Nucleus accumbens (tissue), 56 donors: ENCODE results near the gene ZBBX.

Experiments
- DNase-seq, 56 donors: peaks; one replicate each; lab custom pipeline; 2025; lab: John Stamatoyannopoulos, UW

Gene ZBBX

DNA sequence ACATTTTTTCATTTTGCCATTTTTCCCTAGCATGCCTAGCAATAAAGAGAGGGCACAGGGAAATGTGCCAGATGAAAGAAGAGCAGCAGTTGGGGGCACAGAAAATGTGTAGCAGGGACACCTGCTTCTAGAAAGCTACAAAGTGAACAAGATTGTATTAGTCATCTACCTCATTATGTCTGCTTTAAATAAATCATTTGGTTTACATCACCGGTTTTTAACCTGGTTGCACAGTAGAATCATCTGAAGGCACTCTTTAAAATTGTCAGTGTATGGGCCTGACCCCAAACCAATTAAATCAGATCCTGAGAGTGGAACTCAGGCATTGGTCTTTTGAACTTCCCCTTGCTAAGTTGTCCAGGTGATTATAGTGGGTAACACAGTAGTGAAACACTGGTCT lies 73.8 kb downstream of the ZBBX start:
- peak in 1 of 56 donors; percentile 1 for DNase-seq

DNA sequence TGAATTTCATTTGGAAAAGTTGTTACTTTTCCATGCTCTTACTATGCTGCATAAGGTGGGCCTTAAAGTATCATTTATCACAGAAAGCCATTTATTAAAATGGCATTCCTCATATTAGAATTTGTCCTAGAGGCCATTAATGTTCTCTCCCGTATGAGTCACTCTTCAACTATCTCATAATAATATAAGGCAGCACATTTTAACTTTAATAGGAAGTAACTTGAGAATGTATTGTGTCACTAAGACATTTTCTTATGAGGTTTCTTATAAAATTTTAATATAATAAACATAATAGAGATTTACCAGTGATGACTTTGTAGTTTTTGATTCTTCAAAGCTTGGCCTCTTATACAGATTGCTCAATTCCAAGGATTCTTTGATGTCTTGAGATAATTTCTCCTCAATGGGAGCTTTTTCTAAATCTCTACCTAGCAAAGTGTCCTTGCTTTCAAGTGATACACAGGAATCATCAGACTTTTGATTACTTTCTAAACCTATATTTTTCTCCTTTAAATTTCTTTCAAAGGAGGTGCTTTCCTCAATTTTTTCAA lies 74.7 kb downstream of the ZBBX start:
- DNase-seq: no peak

- no peak for DNase-seq
These were observed 76.0 kb downstream of the ZBBX start for GRCh38 chr3:167304077-167304476.

DNA sequence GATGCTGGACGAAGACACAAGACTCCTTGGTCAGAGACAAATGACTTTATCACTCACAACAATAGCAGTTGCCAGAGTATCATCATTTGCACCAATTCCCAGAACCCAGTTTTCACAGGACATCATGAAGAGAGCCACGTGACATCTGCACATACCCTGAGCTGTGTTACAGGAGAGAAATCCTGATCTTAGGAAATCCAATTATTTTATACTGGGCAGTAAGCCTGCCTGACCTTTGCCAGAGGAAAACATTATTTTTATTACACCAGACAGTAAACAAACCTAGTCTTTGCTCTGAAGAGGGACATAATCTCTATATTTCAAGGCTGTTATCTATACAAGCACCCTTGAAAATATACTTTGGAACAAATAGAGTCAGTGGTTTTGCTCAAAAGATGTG lies 77.4 kb downstream of the ZBBX start:
- no peak for DNase-seq

GRCh38 chr3:167300207-167300606 lies 79.9 kb downstream of the ZBBX start:
- no peak for DNase-seq

GRCh38 chr3:167289435-167289834 lies 90.7 kb downstream of the ZBBX start:
- DNase-seq: no peak

- DNase-seq: no peak
These were observed 91.4 kb downstream of the ZBBX start for GRCh38 chr3:167288737-167289136.

DNA sequence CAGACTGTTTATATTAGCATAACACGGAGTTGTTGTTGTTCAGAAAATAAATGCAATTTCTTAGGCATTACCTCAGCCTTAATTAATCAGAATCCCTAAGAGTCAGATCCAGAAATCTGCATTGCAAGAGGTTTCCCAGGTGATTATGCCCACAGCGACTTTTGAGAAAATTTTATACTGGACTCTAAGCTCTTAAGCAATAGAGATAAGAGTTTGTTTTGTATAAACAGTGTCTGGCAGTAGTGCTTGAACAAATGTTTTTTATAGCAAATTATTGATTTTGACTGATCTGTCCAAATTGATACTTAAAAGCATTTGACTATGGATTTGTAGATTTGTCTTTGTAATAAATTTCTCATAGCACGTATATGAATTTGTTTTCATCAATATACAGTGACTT lies 92.8 kb downstream of the ZBBX start:
- no peak for DNase-seq

DNA sequence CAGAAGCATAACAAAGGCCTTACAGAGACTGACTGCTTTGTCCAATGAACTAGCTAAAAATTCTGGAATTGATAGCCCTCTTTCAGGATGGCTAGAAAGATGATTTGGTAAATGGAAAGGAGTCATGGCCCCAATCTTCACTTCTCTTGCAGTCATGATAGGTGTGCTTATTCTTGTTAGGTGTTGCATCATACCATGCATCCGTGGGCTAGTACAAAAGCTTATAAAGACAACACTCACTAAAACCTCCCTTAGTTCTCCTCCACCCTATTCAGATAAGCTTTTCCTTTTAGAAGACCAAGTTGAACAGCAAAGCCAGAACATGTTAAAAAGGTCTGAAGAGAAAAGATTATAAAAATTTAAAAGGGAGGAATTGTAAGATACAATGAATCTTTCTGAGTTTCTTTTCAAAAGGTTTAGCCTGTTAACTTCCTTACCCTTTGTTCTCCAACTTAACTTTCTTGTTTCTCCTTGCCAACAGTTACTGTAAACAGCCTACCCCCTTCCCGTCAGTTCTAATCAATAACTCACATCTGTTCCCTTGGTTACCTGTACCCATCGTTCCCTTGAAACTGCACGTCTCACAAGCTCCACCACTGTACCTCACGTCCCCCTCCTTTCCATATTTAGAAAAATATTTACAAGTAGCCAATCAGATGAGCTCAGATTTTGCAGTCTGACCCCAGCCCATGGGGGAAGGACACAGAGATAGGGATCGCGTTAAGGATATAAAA lies 105.8 kb downstream of the ZBBX start:
- no peak for DNase-seq

DNA sequence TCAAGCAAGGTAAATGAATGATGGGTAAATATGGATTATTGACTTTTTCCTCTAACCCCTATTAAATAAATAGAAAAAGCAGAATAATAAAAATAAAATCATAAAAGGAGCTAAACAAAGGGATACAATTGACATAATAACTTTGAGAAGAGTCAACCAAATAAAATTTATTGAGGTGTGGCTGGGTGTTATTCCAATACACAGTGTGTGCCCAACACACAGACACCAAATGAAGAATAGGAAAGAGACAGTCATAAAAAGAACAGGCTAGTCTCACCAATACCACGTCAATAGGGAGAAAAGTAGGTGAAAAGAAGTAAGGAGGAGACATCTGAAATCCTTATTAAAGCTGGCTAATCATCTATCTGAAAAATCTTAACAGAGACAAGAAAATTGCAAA lies 127.1 kb downstream of the ZBBX start:
- DNase-seq: no peak

GRCh38 chr3:167251678-167252077 lies 128.4 kb downstream of the ZBBX start:
- no peak for DNase-seq

- DNase-seq: no peak
These were observed 133.8 kb downstream of the ZBBX start for GRCh38 chr3:167246252-167246651.

- DNase-seq: no peak
These were observed 138.8 kb downstream of the ZBBX start for GRCh38 chr3:167241048-167241845.

DNA sequence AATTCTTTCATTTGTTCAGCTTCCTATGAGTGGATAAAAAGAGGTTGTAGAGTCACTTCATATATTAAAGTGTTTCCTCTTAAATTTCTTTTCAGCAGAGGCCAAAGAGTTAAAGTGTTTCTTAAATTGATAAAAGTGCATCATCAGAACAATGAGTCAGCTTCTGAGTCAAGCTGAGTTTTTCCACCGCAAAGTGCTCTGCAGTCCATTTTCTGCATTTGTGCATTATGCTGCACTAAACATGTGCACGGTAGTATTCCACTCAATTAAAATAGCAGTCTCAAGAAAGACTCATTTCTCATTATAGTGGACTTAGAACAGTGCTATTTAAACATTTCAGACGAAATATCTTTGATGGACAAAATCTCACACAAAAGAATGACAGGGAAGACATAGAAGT lies 152.0 kb downstream of the ZBBX start:
- no peak for DNase-seq

DNA sequence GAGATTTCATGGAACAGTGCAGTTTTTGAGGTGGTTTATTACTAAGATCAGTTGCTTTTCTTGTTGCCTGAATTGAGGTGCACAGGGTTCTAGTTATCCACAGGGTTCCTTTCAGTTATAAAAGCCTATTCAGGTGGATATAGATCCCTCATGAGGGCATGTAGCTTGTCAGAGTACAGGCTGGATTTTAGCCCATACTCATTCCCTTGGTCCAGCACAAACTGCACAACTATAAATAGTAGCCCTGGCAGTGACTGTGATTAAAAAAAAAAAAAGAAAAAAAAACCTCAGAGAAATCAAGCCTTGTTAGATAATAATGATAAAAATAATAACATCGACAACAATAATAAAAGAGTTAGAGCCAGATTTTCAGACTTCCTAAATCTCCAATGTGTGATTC lies 154.3 kb downstream of the ZBBX start:
- DNase-seq: no peak

- no peak for DNase-seq
These were observed 171.1 kb downstream of the ZBBX start for GRCh38 chr3:167209011-167209410.

GRCh38 chr3:167203062-167203461 lies 177.0 kb downstream of the ZBBX start:
- no peak for DNase-seq

- DNase-seq: no peak
These were observed 181.0 kb downstream of the ZBBX start for GRCh38 chr3:167198949-167199600.
